Calu3 (cell line): Measurements from ENCODE around the gene BATF2. TPM values are rescaled to one million over a fixed set of nuclear protein-coding genes. Genes with fewer than 3 reads are reported as not detected.

Experiments
- BruUV-seq: library from RNA; stranded (reverse); fragments of 400-500 nt; replicated peaks from 2 replicates; lab custom pipeline; 2021; lab: Mats Ljungman, UMichigan
- CTCF ChIA-PET: fragments of 300-600 bp; sonication (Branson Sonifier 250); formaldehyde crosslinking; loops from one replicate; lab custom pipeline; 2022; ENCODE audit warnings: antibody characterized with exemption; lab: Charles Lee
- DNase-seq: peaks from one replicate; pipeline ENCODE4 v3.0.0; 2022
- H3K27ac Mint-ChIP-seq: one replicate; pipeline ENCODE4 v1.8.0; 2022; ENCODE audit warnings: mixed read lengths; ENCODE audit not compliant: unreplicated experiment
- H3K27me3 Mint-ChIP-seq: one replicate; pipeline ENCODE4 v1.8.0; 2022; ENCODE audit warnings: mixed read lengths; ENCODE audit not compliant: unreplicated experiment
- H3K36me3 Mint-ChIP-seq: one replicate; pipeline ENCODE4 v1.8.0; 2022; ENCODE audit warnings: mild to moderate bottlenecking, moderate library complexity, mixed read lengths; ENCODE audit not compliant: insufficient read depth, unreplicated experiment
- H3K4me1 Mint-ChIP-seq: one replicate; pipeline ENCODE4 v1.8.0; 2022; ENCODE audit warnings: mild to moderate bottlenecking, low read depth, mixed read lengths; ENCODE audit not compliant: unreplicated experiment
- H3K4me3 Mint-ChIP-seq: one replicate; pipeline ENCODE4 v1.8.0; 2022; ENCODE audit warnings: mild to moderate bottlenecking, low read depth, moderate library complexity, mixed read lengths; ENCODE audit not compliant: unreplicated experiment
- H3K9me3 Mint-ChIP-seq: one replicate; pipeline ENCODE4 v1.8.0; 2022; ENCODE audit warnings: low read depth, mixed read lengths; ENCODE audit not compliant: unreplicated experiment
- intact Hi-C: fragments of 100-400 bp; cut with micrococcal nuclease; formaldehyde crosslinking; loops from one replicate; pipeline ENCODE4 v1.10.0; 2022; ENCODE audit not compliant: unreplicated experiment
- total RNA-seq: library from RNA; stranded (reverse); gene quantifications from 2 replicates; pipeline ENCODE4 v1.2.3, GENCODE V29; 2022
- TF ChIP-seq, protein P1 (sequence below): fragments of 200-600 bp; IDR thresholded peaks from one replicate; pipeline ENCODE4 v1.8.0; 2022; ENCODE audit warnings: antibody characterized with exemption; ENCODE audit not compliant: unreplicated experiment

BATF2 gene
- total RNA-seq, 1 experiment from 2014 or later: 4.5 TPM

GRCh38 chr11:64998141-64998540 lies 1.4 kb upstream of the BATF2 start:
- no TSS peak for BruUV-seq
- CTCF ChIA-PET: interaction anchor here (1.5 kb wide), 2 partner anchors 9 to 16 kb away, joined by 3 to 5 read pairs; partner anchors contain the start of gene ARL2
- Mint-ChIP-seq H3K4me1 (peaks cover 28% of the 10 kb centered on the region), H3K27me3 (no peaks in the 10 kb centered on the region), H3K9me3 (no peaks in the 10 kb centered on the region), H3K4me3 (peak overlapping the region; percentile 36), H3K36me3 (peaks cover 12% of the 10 kb centered on the region), H3K27ac (peak overlapping the region; percentile 76)
- TF ChIP-seq, protein P1, sequence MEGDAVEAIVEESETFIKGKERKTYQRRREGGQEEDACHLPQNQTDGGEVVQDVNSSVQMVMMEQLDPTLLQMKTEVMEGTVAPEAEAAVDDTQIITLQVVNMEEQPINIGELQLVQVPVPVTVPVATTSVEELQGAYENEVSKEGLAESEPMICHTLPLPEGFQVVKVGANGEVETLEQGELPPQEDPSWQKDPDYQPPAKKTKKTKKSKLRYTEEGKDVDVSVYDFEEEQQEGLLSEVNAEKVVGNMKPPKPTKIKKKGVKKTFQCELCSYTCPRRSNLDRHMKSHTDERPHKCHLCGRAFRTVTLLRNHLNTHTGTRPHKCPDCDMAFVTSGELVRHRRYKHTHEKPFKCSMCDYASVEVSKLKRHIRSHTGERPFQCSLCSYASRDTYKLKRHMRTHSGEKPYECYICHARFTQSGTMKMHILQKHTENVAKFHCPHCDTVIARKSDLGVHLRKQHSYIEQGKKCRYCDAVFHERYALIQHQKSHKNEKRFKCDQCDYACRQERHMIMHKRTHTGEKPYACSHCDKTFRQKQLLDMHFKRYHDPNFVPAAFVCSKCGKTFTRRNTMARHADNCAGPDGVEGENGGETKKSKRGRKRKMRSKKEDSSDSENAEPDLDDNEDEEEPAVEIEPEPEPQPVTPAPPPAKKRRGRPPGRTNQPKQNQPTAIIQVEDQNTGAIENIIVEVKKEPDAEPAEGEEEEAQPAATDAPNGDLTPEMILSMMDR: no peak
- intact Hi-C loops: loop anchor here (5.0 kb wide), 2 partner anchors 81 to 151 kb away; partner anchors contain the start of gene ATG2A
- no peak for DNase-seq

- Mint-ChIP-seq H3K4me3 (peak overlapping the region; percentile 68), H3K27me3 (no peaks in the 10 kb centered on the region), H3K36me3 (peaks cover 12% of the 10 kb centered on the region), H3K9me3 (no peaks in the 10 kb centered on the region), H3K4me1 (peaks cover 28% of the 10 kb centered on the region), H3K27ac (peak overlapping the region; percentile 82)
- DNase-seq: no peak
- intact Hi-C loops: loop anchor here (5.0 kb wide), 2 partner anchors 79 to 149 kb away; partner anchors contain the start of gene ATG2A
- CTCF ChIA-PET: interaction anchor here (0.5 to 2.1 kb wide), 12 partner anchors 11 to 209 kb away, joined by 3 to 12 read pairs (median 4); partner anchors contain the start of genes ARL2, CDC42BPG and MAJIN
- TSS peak; percentile 71 for BruUV-seq
- TF ChIP-seq, protein P1: no peak
These were observed 453 bp downstream of the BATF2 start for GRCh38 chr11:64996327-64996709.

DNA sequence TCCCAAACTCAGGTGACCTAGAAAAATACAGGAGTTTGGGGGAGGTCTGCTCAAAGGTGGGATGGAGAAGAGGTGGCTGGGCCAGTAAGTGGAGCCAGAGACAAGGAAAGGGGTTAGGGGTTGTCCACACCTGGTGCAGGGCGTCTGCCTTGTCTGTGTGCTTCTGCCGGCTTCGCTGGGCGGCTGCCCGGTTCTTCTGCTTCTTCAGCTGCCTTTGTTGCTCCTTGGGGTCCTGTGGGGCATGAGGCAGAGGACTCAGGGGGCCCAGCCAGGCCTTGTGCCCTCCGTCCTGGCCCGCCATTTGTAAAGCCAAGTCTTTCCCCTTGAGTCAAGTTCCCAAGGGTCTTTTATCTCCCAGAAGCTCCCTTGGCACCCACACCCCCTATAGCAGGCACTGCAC lies 2.5 kb downstream of the BATF2 start:
- DNase-seq: no peak
- H3K9me3 Mint-ChIP-seq: no peaks in the 10 kb centered on the region
- no peaks in the 10 kb centered on the region for H3K27me3 Mint-ChIP-seq
- no peak overlapping the region for H3K27ac Mint-ChIP-seq
- CTCF ChIA-PET: interaction anchor here (0.8 kb wide), 1 partner anchor 13 kb away, joined by 3 read pairs; no protein-coding TSS in a partner anchor
- BruUV-seq: no TSS peak
- peaks cover 17% of the 10 kb centered on the region for H3K36me3 Mint-ChIP-seq
- TF ChIP-seq, protein P1: no peak
- intact Hi-C loops: no loop called here
- H3K4me1 Mint-ChIP-seq: peaks cover 40% of the 10 kb centered on the region
- H3K4me3 Mint-ChIP-seq: no peak overlapping the region

DNA sequence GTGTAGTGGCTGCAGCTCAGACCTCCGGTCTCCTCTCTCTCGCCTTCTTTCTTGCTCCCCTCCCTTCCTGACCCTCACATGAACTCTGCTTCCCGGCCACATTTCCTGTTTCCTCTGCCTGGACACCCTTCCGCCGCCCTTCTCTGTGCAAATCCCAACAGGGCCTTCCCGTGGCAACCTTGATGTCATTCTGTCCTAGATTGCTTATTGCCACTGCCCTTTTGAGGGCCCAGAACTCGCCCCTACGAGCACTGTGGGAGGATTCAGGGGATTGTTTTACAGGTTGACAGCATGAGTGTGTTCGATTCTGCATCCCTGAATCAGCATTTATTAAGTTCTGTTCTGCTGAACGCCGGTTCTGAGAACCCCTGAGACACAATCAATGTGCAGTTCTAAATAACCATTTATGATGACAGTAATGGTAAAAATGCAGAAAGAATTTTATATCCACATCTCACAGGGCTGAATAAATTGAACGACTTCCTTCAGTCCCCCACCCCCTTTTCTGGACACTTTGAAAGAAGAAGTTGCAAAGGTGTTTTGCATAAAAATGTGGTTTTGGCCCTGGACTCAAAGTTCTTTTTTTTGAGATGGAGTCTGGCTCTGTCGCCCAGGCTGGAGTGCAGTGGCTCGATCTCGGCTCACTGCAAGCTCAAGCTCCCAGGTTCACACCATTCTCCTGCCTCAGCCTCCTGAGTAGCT lies 6.4 kb downstream of the BATF2 start:
- Mint-ChIP-seq H3K9me3 (no peaks in the 10 kb centered on the region), H3K4me1 (peaks cover 12% of the 10 kb centered on the region), H3K27ac (no peak overlapping the region), H3K4me3 (no peak overlapping the region), H3K36me3 (peaks cover 5% of the 10 kb centered on the region), H3K27me3 (no peaks in the 10 kb centered on the region)
- TF ChIP-seq, protein P1: no peak
- no peak for DNase-seq
- intact Hi-C loops: no loop called here
- BruUV-seq: no TSS peak
- CTCF ChIA-PET: no interaction called here
